ENCODE results near the gene CFAP57. TPM values are rescaled to one million over a fixed set of nuclear protein-coding genes. Genes with fewer than 3 reads are reported as not detected.

CFAP57 gene
- total and polyA plus RNA-seq, 2 of the 8 experiments (the other 6 are each of a cell fraction or from before 2014, with no cell fraction given), result 0.20 to 0.80 TPM

- no peak for TF ChIP-seq KDM4A (IDR thresholded peaks at IDR 0.05; ENCODE audit: low read depth, low read length, severe bottlenecking)
- TF ChIP-seq EGR1 (IDR thresholded peaks at IDR 0.05; ENCODE audit: borderline replicate concordance, low read depth, low read length), result no peak
- TF ChIP-seq KDM5A (IDR thresholded peaks at IDR 0.05; ENCODE audit: low read length), result no peak
- no peak for TF ChIP-seq USF2 (IDR thresholded peaks at IDR 0.05; ENCODE audit: low read length)
Observed at GRCh38 chr1:43286533-43286932, 114.4 kb downstream of the CFAP57 start (continued).

Data from H1 (cell line).